Stimulated activated CD8-positive, alpha-beta memory T cell treated with anti-CD3 and anti-CD28 coated beads, Interleukin-2, amount 100 ng/mL, for 48 hours (primary cell): ENCODE measurements around the gene RPL29.

Source experiments
- DNase-seq, 2 donors: peaks; one replicate each; pipeline ENCODE4 v3.0.0-alpha.2; 2020; ENCODE audit warnings: low read depth in 2 of 2

The RPL29 gene

DNA sequence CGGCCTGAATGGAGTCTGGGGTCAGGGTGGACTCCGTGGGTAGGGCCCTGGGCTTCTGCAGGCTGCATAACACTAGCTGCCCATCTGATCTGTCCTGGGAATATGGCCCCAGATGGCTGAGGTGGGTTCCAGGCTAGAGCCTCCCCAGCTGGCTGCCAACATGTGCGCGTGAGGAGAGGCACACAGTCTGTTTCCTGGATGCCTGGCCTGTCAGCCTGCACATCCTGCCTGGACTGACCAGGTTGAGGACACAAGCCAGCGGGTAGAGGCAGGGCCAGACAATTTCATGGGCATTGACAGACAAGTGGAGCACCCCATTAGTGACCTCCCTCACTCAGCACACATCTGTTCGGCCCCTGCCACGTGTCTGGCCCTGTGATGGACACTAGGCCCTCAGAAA is 29.8 kb upstream of the RPL29 start:
- no peak for DNase-seq

DNA sequence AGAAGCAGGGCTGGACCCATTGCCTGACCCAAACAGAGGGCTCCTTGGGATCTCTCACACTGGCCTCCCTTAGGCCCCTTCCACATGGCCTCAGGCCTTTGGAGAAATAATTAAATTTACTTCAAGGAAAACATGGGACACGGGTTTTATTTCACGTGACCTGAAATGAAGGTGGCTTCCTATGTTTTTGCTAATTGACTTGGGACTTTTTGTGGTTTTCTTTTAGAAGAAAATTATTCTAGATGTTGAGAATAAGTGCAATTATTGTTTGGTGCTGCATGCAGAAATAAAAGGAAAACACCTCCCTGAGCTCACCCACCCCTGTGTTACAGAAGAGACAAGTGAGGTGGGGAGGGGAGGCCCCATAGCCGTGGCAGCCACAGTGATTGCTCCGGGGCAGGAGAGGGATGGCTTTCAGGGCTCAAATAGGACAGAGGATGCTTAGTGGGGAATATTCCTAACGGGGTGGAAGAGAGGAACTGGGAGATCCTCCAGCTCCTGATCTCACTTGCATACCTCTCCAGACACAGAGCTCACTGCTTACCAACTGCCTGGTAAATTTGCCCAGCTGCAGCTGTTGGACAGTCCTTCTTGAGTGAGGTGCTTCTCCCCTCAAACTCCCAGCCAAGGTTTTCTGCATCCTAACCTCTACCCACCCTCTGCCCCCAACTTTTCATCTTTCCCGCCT is 29.2 kb upstream of the RPL29 start:
- DNase-seq, result no peak

DNA sequence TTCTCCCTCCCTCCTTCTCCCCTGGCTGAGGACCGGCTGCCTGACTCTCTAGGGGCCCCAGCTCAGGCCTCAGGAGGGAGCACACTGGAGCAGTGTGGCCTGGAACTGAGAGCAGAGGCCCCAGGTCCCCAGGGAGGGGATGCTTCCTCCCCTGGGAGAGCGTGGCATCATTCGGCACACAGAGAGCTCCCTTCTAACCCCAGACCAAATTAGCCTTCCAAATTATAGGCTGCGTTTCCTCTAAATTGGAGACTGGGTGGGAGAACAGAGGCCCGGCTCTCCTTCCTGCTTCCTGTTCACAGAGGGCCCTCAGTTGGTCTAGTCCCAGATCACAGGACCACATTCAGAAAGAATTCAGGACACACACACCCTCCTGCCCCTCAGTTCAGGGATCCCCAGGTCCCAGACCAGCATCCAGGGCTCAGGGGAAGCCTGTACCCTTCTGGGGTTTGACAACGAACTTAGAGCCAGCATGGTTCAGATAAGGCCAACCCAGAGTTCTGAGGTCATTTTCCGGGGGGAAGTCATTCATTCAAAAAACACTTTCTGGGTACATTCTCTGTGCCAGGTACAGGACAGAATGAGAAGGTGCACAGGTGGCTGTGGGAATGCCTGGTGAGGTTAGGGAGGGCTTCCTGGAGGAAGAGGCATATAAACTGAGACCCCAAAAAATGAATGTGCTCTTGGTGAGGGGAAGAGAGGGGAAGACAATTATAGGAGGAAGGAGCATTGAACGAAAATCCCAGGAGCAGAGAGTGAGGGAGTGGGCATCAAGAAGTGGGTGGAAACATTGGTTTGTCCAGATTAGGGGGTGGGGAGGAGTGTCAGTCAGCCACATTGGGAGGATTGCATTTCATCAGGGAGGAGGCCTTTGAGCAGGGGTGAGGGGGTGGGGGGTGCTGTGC is 28.4 kb upstream of the RPL29 start:
- no peak for DNase-seq

DNA sequence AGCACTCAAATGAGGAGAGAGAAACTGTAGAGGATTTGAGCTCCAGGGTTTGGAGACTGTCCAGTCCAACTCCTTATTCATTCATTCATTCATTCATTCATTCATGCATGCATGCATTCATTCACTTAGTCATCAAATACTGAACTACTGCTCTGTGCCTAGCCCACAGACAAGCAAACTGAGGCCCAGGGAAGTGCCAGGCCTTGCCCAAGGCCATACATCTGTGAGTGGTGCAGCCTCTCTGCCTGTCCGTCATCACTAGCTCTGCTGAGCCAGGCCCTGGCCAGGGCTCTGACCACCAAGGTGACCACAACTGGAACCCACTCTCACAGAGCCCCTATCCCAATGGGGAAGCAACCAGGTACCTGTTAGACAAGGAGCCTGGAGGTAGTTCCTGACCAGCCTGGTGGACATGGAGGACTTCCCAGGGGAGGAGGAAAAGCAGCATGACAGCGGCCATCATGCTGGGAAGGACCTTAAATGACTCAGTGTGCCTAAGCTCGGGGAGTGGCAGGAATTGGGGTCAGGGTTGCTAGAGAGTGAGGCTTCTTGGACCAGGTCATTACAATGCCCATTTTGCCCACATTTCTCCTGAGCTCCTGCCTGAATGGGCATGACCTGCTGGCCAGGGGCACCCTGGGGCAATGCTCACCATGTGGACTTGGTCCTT is 27.5 kb upstream of the RPL29 start:
- no peak for DNase-seq

DNA sequence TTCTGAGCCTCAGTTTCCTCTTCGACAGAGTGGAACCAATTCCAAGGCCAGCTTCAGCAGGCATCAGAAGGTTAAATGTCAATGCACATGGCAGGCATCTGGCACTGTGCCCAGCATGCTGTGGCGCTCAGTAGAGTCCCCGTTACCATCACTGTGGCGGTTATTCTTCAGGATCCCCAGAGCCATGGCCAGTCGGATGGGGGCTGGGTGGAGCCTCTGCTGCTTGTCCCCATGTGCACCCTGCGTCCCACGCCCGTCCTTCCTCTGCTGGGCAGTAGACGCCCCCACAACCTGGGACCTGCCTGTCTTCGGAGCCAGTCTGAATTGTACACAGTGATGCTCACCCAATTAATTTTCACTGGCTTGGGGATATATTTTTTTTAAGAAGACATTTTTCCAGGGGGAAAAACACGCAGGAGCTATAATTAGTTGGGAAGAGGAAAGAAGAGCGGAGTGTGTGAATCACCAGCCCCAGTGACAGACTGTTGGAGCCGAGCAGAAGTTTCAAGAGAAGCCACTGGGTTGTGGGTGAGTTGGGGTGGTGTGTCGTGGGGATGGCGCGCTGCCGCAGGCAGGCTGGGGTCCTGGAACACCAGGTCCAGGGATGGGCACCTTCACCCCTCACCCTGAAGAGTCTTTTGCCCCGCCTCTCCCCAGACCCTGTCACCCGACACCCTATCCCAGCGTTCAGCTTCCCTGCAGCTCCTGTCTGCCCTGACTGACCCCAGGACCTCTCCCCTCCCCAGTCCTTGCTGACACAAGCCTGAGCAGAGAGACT is 26.8 kb upstream of the RPL29 start:
- DNase-seq, result no peak

DNA sequence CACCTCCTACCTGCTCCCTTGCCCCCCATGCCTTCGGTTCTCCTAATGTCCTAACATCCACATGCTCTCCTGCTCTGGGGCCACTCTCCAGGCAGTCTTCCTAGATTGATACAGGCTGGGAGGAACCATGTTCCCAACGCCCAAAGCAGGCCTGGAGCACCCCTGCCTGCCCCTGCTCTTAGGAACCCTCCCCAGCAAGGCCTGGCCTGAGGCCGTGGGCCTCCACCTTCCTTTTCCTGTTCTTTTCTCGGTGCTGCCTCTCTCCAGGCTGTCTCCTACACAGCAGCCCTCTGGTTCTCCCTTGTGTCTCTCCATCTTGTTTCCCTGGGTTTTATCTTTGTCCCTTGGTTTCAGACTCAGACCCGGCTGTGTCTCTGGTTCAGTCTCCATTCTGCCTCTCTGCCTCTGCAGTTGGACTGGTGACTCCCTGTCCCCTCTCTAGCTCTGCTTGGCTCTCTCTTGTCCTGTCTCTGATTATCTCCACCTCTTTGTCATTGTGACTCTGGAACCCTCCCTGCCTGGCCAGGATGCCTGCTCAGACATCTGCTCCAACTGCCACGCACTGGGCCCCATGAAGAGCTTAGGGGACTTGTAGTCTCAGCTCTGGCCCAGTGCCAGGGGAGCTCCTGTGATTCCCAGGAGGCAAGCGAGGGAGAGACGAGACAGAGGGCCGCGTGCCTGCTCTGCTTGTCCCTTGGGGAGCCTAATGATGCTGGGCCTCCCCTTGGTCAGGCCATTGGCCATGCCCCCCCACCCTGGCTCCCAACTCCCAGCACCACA is 26.0 kb upstream of the RPL29 start:
- DNase-seq, result no peak

DNA sequence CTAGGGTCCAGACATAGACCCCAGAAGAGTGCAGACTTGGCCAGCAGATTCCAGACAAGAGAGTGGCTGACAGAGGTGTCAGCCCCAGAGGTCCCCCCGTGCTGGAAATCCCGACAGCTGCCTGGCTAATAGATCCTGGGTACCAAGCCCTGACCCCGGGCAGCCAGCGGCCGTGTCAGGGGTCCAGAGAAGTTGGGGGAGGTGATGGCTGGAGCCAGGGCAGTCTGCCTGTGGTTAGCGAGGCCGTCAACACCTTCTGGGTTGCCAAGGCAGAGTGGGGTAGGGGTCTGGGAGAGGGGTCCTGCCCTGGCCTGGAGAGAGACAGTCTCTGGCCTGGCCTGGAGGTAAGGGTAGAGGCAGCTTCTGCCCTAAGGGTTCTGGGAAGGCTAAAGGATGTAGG is 25.1 kb upstream of the RPL29 start:
- no peak for DNase-seq

DNA sequence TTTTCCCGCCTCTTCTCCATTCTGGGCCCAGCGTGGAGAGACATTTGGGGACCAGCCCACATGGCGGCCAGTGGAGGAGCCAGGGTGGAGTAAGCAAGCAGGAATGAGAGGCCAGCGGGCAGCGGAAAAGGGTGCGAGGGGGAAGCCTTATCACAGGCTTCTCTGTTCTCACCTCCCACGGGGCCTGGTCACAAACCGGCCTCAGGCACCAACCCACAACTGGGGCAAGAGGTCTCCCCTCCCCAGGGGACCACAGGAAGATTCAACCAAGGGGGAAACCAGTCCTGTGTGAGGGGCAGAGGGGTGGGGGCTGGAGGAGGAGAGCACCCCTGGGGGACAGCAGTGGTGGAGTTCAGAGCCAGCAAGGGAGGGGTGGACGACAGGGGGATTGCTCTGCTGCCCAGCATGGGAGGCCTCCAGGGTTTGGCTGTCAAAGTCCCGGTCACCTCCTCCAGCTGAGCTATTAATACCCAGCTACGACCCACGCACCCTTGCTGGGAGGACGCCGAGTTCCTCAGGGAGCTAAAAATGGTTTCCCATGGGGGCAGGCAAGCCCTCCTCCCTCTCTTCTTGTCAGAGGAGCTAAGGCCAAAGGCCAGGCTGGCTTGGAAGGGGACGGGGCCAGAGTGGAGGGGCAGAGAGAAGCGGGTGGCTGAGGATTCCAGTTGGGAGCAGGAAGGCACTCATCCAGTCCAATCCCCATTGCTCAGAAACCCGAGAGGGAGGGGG is 23.8 kb upstream of the RPL29 start:
- DNase-seq, result no peak

DNA sequence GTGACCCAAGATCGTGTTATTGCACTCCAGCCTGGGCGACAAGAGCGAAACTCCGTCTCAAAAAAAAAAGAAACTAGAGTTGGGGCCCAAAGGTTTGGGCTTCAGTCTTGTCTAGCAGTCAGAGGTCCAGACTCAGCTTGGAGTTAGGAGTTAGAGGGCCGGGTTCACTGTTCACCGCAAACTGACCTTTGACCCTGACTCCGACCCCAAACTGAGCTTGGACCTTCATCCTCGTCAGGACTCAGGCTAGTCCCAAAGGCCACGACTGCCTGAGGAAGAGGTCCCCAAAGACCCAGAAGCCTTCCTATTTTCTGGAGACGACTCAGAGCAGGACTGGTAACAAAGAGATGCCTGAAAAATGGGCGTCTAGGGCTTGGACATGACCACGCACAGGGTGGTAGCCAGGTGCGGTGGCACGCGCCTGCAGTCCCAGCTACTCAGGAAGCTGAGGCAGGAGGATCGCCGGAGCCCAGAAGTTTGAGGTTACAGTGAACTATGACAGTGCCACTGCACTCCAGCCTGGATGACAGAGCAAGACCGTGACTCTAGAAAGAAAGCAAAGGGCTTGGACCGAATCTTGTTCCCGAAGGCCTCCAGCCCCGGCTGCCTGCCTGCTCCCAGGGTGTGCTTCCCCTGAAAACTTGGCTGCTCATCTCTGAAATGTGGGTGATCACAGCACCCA is 22.8 kb upstream of the RPL29 start:
- no peak for DNase-seq

DNA sequence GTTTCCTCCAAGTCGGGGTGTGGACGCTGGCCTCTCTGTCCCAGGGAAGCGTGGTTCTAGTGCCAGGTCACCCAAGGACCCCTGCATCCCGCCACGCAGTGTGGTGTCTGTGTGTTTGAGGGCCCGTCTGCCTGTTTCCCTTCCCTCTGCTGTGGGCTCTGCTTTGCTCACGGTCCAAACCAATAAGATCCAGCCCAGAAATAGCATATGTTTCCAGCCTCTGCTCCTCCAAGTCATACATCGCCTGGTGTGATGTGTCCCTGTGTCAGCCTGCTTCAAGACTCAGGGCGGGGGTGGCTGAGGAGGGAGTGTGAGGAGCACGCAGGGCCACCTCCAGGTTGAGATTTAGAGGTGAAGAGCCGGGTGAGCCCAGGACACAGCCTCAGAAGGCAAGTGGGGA is 21.9 kb upstream of the RPL29 start:
- no peak for DNase-seq

DNA sequence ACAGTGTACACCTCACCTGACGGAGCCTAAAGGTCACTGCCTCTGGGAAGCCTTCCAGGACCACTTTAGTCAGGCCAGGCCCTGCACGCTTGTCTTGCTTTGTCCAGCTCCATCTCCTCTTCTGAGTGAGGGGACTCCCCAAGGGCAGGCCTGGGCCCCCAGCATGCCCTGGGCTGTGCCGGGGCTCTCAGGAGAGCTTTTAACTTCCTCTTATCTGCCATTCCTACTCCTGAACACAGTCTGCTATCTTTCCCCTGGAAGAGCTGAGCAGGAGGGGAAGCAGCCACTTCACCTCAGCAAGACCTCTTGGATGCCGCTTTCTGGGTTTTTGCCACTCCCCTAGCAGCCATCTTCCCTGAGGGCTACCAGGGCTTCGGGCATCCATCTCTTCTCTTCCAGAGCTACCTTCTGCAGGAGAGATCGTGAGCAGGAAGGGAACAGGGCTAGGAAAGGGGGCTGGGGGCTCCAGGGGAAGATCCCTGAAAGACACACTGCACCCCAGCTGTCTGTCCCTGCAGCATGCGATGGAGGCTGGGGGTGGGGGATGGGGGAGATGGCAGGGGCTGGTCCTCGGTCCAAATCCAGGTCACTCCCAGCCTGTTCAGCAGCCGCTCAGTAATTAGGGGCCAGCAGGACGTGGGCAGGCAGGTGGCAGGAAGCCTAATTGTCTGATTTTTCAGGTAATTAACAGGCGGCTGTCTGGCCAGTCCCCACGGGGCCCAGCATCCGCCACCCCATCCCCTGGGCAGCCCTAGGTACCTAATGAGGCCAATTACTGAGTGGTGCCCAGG is 19.9 kb upstream of the RPL29 start:
- DNase-seq, result no peak

DNA sequence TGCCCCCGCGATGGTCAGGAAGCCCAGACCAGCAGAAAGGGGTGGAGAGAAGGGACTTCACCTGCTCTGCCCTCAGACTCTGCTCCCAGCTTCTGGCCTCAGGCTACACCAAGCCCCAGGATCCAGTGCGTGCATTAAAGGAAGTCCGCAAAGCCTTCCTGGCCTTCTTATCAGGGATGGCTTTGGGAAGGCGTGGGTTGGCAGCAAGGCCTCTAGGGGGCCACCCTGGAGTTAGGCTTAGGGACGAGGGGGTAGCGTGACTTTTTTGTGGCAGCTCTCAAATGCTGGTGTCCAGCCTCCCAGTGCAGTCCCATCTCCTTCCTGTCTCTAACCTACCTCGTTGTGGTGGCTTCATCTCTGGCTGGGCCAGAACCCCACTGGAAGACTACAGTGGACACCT is 18.9 kb upstream of the RPL29 start:
- no peak for DNase-seq

DNA sequence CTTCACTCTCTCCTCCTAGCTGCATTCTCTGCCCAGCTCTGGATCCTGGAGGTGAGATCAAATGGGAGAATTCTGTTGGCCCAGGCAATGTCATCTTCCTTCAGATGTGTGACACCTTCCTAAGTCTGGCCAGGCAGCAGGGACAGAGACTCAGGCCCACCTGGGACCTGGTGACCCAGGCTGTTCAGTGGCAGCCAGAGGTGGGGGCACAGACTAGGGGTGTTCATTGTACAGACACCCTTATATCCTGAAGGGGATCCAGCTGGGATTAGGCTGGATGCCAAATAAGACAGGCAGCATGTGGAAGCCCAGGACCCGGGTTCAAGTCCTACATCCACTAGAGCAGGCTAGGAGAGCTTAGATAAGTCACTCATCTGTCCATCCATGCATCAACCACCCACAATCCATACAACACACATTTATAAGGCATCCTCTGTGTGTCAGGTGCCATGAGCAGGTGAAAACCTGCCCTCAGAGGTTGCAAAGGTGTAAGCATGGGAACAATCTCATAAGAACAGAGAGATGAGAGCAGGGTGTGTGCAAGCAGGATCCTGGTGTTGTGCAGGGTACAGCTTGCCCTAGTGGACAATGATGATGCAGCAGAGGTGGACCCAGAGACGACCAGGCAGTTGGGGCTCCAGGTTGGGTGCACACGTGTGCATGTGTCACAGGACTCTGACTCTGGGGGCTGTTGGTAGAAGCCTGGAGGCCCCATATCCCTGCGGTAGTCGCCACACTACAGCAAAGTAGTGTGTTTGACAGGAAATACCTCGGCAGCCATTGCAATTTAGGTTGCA is 18.3 kb upstream of the RPL29 start:
- DNase-seq, result no peak

DNA sequence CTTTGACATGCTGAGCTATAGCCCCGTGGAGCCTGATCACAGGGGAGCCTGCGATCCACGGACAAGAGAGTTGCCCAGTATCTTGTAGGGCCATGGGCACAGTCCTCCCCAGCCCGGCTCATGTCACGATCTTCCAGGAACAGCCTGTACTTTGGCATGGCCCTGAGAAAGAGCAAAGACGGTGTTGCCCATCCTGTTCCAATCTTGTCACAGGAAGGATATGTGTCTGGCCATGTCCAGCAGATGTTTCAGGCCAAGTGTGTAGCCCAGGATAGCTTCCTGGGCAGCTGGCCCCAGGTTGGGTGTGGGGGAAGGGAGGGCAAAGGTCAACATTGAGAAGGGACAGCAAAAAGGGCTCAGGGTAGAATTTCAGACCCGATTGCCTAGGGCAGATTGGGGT is 17.0 kb upstream of the RPL29 start:
- no peak for DNase-seq

DNA sequence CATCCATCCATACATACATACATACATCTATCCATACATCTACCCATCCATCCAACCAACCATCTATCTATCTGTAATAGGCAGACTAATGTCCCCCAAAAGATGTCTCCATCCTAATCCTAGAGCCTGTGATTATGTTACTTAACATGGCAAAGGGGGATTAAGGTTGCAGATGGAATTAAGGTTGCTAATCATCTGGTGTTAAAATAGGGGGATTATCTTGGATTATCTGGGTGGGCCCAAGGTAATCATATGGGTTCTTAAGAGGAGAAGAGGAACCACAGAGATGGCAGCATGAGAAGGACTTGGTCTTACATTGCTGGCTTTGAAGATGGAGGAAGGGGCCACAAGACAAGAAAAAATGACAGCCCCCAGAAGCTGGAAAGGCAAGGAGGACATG is 14.7 kb upstream of the RPL29 start:
- no peak for DNase-seq

DNA sequence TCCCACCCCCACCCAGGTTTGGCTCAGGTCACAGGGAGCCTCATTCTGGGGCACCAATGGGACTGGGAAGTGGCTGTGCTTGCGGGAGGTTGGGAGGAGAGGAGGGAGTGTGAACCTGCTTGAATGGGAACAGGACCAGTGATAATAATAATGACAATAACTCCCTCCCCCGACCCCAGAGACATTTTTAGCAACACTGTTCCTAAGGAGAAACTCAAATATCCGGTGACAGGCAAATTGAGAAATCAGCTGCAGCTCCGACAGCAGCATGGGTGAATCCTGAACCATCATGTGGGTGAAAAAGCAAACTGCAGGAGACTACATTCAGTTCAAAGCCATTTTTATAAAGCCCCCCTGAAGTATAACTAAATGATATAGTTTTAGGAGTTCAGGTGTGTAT is 11.6 kb upstream of the RPL29 start:
- DNase-seq, result no peak

DNA sequence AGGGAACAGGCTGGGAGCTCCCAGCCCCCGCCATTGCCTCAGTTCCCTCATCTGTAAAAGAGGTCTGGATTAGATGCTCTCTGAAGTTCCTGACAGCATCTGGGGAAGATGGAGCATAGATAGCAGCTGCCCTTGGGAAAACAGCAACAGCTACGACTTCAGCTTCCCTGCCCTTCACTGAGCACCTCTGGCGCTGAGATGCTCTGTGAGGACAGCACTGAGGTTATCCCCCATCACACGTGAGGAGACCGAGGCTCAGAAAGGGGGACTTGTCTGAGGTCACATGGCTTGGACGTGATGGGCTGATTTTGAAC is 11.1 kb upstream of the RPL29 start:
- no peak for DNase-seq

DNA sequence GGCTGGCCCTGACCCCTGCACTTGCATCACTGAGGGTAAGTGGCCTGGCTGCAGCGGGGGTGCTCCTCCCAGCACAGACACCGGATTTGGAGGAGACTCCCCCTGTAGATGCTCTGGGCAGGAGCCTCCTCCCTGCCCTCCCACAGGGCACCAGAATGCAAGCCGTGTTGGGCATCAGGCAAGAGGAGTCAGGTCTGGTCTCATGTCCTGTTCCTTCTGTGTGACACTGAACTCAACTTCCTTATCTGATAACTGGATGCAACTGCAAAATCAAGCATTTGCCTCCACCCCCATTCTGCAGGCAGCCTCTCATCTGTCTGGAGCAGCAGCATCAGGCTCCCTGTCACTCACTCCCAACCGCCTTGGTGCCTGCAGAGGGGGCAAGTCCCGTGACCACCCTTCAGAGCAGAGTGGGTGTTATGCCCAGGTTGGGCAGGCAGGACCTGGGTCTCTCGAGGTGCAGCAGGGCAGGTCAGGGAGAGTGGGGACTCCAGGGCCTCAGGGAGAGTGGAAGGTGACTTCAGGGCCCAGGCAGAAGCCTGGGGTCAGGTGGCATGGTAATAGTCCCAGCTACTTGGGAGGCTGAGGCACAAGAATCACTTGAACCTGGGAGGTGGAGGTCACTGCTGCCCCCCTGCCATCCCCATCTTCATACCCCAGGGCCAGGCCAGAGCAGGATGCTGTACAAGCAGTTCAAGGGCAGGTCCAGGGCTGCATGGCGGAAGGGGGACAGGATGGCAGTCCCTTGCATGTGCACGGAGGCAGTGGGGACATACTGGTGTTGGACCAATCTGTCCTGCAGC is 10.5 kb upstream of the RPL29 start:
- DNase-seq, result no peak
